Adrenal gland (tissue), 5 donors: Measurements from ENCODE around the gene SPG7.

Source experiments
- POLR2A ChIP-seq, 2 donors: fragments of 450-650 bp; IDR thresholded peaks; one replicate each; pipeline ENCODE4 v1.6.1; 2017; ENCODE audit warnings: antibody characterized with exemption in 2 of 2, mild to moderate bottlenecking in 2 of 2, moderate library complexity in 1 of 2
- TF ChIP-seq, protein P1 (sequence below), 6 experiments: fragments of 450-650 bp in 4 of 6; fragments of 200-600 bp in 2 of 6; sonication (generic) in 1 of 6; IDR thresholded peaks; 1 replicate in 5 of 6; 2 replicates in 1 of 6; pipeline versions ENCODE4 v1.5.1 to v1.8.0; 2016 to 2021; ENCODE audit warnings: antibody characterized with exemption in 6 of 6, mild to moderate bottlenecking in 2 of 6, moderate library complexity in 1 of 6
- donor health status: DM: no; HTN: no; CAD: no.

DNA sequence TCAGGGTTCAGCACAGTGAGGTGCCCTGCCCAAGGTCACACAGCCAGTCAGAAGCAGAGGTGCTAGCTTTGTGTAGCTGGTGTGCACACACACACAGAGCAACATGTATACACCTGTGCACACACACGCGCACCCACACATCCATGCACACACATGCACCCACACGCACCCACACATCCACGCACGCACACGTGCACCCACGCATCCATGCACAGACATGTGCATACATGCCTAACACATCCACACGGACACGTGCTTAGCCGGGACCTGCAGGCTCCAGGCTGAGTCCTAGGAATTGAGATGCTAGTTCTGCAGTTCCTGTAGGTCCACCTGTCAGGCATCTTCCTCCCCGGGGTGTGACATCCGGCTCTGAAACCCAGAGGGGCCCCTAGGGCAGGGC lies 92.2 kb downstream of the SPG7 start:
- TF ChIP-seq, protein P1, sequence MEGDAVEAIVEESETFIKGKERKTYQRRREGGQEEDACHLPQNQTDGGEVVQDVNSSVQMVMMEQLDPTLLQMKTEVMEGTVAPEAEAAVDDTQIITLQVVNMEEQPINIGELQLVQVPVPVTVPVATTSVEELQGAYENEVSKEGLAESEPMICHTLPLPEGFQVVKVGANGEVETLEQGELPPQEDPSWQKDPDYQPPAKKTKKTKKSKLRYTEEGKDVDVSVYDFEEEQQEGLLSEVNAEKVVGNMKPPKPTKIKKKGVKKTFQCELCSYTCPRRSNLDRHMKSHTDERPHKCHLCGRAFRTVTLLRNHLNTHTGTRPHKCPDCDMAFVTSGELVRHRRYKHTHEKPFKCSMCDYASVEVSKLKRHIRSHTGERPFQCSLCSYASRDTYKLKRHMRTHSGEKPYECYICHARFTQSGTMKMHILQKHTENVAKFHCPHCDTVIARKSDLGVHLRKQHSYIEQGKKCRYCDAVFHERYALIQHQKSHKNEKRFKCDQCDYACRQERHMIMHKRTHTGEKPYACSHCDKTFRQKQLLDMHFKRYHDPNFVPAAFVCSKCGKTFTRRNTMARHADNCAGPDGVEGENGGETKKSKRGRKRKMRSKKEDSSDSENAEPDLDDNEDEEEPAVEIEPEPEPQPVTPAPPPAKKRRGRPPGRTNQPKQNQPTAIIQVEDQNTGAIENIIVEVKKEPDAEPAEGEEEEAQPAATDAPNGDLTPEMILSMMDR (IDR thresholded peaks at IDR 0.05): no peak
- TF ChIP-seq POLR2A (IDR thresholded peaks at IDR 0.05): no peak
